GM12864 (cell line): ENCODE data around the gene GNAL.
A peak's percentile ranks its signal among the peaks of the same experiment; 100 is the strongest.

Experiments
- DNase-seq: peaks from one replicate; pipeline ENCODE4 v3.0.0-alpha.2; 2011; ENCODE audit warnings: low read depth
- H3K4me3 ChIP-seq: 2 replicates; pipeline ENCODE4 v1.5.1; 2011; ENCODE audit warnings: mild to moderate bottlenecking, low read depth, low read length, control low read depth
- CTCF ChIP-seq: IDR thresholded peaks from 2 replicates; pipeline ENCODE4 v1.5.1; 2011; ENCODE audit warnings: low read depth, mild to moderate bottlenecking, moderate library complexity, low read length, control low read depth, inconsistent platforms; ENCODE audit errors: missing control alignments

Gene GNAL

GRCh38 chr18:11866764-11867163 is 177.7 kb downstream of the GNAL start:
- H3K4me3 ChIP-seq, result no peak overlapping the region
- DNase-seq, result no peak
- no peak for TF ChIP-seq CTCF

DNA sequence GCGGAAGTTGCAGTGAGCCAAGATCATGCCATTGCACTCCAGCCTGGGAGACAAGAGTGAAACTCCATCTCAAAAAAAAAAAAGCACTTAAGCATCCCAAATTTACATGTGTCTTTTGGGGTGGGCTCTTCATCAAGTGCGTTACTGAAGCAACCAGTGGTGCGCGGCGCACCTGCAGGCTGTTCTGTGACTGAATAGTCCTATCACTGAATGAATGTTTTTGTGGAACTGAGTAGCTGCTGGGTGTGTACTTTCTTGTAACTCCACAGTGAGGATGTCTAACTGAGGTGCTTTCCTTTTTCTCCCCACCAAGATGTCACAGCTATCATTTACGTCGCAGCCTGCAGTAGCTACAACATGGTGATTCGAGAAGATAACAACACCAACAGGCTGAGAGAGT is 179.2 kb downstream of the GNAL start:
- no peak for TF ChIP-seq CTCF

GRCh38 chr18:11871501-11871900 is 182.4 kb downstream of the GNAL start:
- no peak overlapping the region for H3K4me3 ChIP-seq
- no peak for TF ChIP-seq CTCF
- DNase-seq, result no peak

More for the DNA sequence above, 179.2 kb downstream of the GNAL start:
- no peak overlapping the region for H3K4me3 ChIP-seq
- no peak for DNase-seq

DNA sequence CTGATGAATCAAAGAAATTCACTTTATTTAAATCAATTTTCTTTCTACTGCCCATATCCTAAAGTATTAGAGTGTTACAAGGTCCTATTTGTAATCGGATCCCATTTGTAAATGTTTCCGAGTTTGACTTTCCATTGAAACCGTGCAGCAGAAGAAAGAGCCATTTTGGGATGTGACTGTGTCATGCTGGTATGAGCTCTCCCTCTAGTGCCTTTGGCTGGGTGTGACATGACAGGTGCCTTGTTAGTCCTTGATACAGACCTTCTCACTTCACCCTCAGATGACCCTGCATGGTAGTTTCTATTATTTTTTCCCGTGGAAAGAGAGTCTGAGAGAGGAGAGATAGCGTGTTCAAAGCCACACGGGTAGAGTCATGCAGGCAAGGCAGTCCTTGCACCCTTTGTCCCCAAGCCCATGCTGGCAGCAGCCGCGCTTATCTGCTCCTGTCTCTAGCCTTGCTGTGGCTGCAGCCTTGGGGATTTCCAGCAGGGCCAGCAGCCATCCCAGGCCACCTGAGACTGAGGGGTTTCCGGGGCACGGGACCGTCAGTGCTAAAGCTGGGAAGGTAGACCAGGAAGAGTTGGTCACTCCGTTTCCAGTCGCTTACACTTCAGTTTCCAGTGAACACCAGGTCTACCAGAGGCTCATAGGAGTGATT is 183.5 kb downstream of the GNAL start:
- peak; percentile 53 for TF ChIP-seq CTCF
- H3K4me3 ChIP-seq, result no peak overlapping the region
- no peak for DNase-seq

DNA sequence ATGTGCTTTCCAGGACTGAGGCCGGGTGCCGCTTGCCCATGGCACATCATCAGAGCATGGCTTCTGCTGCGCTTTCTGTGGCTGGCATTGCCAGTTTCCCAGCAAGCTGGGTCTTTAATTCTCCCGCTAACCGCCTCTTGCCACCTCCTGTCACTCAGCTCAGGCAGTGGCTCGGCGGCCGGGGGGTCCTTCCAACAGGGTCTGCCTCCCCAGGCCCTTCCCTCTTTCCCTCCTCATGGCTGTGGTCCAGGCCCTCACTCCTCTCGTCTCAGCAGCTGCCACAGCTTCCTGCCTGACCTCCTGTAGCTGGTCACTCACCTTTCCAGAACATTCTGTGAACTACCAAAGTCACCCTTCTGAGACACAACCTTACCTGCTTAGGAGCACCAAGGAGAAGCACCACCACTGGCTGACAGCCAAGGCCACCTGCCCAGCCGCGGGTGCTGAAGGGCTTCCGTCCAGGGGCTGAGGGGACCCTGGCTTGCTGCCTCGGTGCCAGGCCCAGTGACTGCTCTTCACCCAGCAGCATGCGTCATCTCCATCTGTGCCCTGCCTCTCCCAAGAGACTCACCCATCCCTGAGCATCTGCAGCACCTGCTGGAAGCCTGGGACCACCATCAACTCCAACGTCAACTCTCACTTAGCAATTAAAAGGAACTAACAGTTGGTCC is 184.7 kb downstream of the GNAL start:
- no peak for DNase-seq
- no peak overlapping the region for H3K4me3 ChIP-seq
- no peak for TF ChIP-seq CTCF

- DNase-seq, result no peak
- H3K4me3 ChIP-seq, result no peak overlapping the region
- no peak for TF ChIP-seq CTCF
These were observed 185.6 kb downstream of the GNAL start for GRCh38 chr18:11874676-11875075.

DNA sequence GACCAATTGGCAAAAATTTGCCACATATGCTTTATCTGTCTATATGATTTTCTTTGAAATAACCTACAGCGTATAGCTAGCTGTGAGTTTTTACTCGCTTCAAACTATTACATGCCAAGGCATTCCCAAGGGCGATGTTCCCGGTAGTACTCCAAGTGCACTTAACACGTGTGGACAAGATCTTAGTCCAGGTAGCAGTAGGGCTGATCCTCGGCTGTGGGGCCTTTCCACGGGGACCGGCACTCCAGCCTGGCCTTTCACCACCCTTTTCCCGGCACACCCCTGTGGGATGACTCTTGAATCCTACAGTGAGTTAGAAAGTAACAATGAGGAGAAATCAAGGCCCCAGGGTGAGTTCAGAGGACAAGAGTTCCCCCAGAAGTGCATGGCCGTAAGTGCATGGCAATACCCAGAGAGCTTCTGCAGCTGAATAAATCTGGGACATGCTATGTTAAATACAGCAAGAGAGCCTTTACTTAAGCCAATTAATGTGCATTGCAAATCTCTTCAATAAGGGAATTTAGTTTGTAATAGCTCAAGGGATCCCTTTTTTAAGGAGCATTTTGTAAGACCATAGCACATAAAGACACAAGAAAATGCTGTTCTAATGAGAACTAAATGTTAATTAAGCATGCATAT is 188.6 kb downstream of the GNAL start:
- DNase-seq, result no peak
- TF ChIP-seq CTCF, result no peak
- no peak overlapping the region for H3K4me3 ChIP-seq
